T-helper 2 cell treated with Interferon-gamma antibody and Interleukin-4, amounts not matched to agents 5 μg/mL and 100 μg/mL, for 36 hours (primary cell): ENCODE measurements around the gene SESTD1.
A peak's percentile ranks its signal among the peaks of the same experiment; 100 is the strongest.
"Not testable (repeated sequence)": the region's sequence is repeated elsewhere in the genome, so short reads cannot be mapped to it uniquely, and the experiment has no call there.

Source experiments
- DNase-seq: peaks from one replicate; pipeline ENCODE4 v3.0.0; 2021; ENCODE audit warnings: low spot score
- H3K27ac Mint-ChIP-seq: one replicate; pipeline ENCODE4 v1.8.0; 2021; ENCODE audit warnings: mild to moderate bottlenecking, mixed read lengths
- H3K27me3 Mint-ChIP-seq: one replicate; pipeline ENCODE4 v1.8.0; 2021; ENCODE audit warnings: low read depth, mixed read lengths
- H3K36me3 Mint-ChIP-seq: one replicate; pipeline ENCODE4 v1.8.0; 2021; ENCODE audit warnings: low read depth, mixed read lengths
- H3K4me1 Mint-ChIP-seq: one replicate; pipeline ENCODE4 v1.8.0; 2021; ENCODE audit warnings: low read depth, mixed read lengths
- H3K4me3 Mint-ChIP-seq: one replicate; pipeline ENCODE4 v1.8.0; 2022; ENCODE audit warnings: mild to moderate bottlenecking, moderate library complexity, mixed read lengths
- H3K9me3 Mint-ChIP-seq: one replicate; pipeline ENCODE4 v1.8.0; 2021; ENCODE audit warnings: mixed read lengths

SESTD1 gene

DNA sequence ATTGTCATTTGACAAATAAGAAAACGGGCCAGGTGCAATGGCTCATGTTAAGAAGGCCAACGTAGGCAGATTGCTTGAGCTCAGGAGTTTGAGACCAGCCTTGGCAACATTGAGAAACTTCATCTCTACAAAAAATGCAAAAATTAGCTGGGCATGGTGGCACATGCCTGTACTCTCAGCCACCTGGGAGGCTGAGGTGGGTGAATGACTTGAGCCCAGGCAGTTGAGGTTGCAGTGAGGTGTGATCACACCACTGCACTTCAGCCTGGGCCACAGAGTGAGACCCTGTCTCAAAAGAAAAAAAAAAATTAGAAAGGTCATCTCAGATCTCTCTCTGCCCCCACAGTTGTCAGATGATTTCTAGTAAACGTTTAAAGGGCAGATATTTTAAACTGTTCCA, 4.4 kb downstream of the SESTD1 start:
- H3K4me1 Mint-ChIP-seq = peaks cover 12% of the 10 kb centered on the region
- H3K9me3 Mint-ChIP-seq = peaks cover 8% of the 10 kb centered on the region
- no peak for DNase-seq
- H3K27ac Mint-ChIP-seq = no peak overlapping the region
- H3K27me3 Mint-ChIP-seq = peaks cover 21% of the 10 kb centered on the region
- H3K4me3 Mint-ChIP-seq = no peak overlapping the region
- H3K36me3 Mint-ChIP-seq = peaks cover 9% of the 10 kb centered on the region

DNA sequence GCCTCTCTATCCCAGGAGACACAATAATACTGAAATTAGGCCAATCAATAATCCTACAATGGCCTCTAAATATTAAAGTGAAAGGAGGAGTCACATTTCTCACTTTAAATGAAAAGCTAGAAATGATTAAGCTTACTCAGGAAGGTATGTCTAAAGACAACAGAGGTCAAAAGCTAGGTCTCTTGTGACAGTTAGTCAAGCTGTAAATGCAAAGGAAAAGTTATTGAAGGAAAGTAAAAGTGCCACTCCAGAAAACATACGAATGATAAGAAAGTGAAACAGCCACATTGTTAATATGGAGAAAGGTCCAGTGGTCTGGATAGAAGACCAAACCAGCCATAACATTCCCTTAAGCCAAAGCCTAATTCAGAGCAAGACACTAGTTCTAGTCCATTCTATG, 9.5 kb downstream of the SESTD1 start:
- no peak for DNase-seq
- Mint-ChIP-seq H3K9me3 (peaks cover 11% of the 10 kb centered on the region), H3K4me3 (no peak overlapping the region), H3K36me3 (peaks cover 9% of the 10 kb centered on the region), H3K27ac (peak overlapping the region; percentile 27), H3K27me3 (peaks cover 3% of the 10 kb centered on the region), H3K4me1 (peaks cover 28% of the 10 kb centered on the region)

DNA sequence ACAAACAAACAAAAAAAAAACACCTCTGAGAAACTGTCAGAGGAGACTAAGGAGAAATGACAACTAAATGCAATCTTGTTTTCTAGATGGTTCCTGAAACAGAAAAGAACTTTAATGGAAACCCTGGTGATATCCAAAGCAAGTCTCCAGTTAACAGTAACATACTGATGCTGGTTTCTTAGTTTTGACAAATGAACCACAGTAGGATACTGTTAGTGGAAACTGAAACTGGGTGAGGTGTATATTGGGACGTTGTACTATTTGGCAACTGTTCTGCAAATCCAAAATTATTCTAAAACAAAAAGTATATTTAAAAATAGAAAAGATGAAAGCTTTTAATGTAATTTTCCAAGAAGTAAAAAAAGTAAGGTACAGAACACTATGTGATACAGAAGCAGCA, 11.4 kb downstream of the SESTD1 start:
- H3K9me3 Mint-ChIP-seq = peaks cover 22% of the 10 kb centered on the region
- peaks cover 30% of the 10 kb centered on the region for H3K4me1 Mint-ChIP-seq
- no peak overlapping the region for H3K4me3 Mint-ChIP-seq
- peaks cover 17% of the 10 kb centered on the region for H3K36me3 Mint-ChIP-seq
- DNase-seq = no peak
- no peak overlapping the region for H3K27ac Mint-ChIP-seq
- peaks cover 3% of the 10 kb centered on the region for H3K27me3 Mint-ChIP-seq

DNA sequence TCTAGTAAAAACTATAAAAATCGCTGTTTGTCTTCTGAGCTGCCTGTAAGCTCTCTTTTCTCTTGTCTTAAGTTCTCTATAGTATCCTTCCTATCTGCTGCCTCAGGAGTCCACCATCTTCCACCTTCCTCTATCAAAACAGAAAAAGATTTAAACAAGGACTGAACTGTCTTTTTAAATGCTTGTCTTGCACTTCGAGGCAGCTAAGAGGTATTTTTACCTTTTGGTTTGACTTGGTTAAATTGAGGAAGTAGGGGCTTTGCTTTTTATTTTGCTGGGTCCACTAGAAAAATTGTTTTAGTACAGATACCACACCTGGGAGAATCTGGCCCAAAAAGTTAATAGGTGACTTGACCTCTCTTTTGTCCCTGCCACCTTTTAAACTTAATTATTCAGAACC, 12.2 kb downstream of the SESTD1 start:
- no peaks in the 10 kb centered on the region for H3K27me3 Mint-ChIP-seq
- no peak for DNase-seq
- H3K4me1 Mint-ChIP-seq = peaks cover 34% of the 10 kb centered on the region
- peaks cover 22% of the 10 kb centered on the region for H3K9me3 Mint-ChIP-seq
- peaks cover 19% of the 10 kb centered on the region for H3K36me3 Mint-ChIP-seq
- peak overlapping the region; percentile 15 for H3K27ac Mint-ChIP-seq
- no peak overlapping the region for H3K4me3 Mint-ChIP-seq

DNA sequence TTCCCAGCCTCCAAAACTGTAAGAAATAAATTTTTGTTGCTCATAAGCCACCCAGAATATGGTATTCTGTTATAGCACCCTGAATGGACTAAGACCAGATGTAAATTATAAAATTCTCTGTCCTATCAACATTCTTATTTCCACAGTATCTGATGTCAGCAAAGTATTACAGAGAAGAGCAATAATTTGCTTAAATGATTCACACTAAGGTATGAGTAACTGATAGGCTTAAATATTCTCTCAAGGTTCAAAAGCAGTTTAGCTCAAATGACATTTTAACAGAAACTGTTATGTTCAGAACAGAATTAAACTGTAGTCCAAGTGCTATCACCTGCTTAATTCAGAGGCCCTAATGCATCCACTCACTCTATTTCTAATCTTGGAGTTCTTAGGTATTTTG, 12.8 kb downstream of the SESTD1 start:
- Mint-ChIP-seq H3K27ac (no peak overlapping the region), H3K4me1 (peaks cover 34% of the 10 kb centered on the region), H3K27me3 (no peaks in the 10 kb centered on the region), H3K4me3 (no peak overlapping the region), H3K9me3 (peaks cover 22% of the 10 kb centered on the region), H3K36me3 (peaks cover 19% of the 10 kb centered on the region)
- DNase-seq = no peak

DNA sequence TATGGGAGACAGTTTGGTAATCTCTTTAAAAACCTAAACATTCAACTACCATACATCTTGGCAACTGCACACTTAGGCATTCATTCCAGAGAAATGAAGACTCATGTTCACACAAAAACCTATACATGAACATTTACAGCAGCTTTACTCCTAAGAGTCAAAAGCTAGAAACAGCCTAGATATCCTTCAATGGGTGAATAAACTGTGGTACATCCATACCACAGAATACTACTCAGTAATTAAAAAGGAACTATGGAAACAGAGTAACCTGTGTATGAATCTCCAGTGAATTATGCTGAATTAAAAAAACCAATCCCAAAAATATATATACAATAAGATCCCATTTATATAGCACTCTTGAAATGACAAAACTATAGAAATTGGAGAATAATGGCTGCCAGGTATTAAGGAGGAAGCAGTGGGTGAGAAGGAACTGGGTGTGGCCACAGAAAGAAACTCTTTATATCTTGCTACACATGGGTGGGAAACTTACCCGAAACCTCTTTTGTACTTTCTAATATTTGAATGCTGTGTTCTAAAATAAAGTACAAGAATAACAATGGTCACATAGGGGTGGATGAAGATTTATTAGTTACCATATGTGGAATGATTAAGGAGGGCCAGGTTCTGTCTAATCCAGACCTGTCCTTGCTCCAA, 13.7 kb downstream of the SESTD1 start:
- DNase-seq = no peak
- Mint-ChIP-seq H3K4me3 (no peak overlapping the region), H3K36me3 (peaks cover 17% of the 10 kb centered on the region), H3K4me1 (peaks cover 37% of the 10 kb centered on the region), H3K9me3 (peaks cover 25% of the 10 kb centered on the region), H3K27me3 (no peaks in the 10 kb centered on the region), H3K27ac (no peak overlapping the region)

DNA sequence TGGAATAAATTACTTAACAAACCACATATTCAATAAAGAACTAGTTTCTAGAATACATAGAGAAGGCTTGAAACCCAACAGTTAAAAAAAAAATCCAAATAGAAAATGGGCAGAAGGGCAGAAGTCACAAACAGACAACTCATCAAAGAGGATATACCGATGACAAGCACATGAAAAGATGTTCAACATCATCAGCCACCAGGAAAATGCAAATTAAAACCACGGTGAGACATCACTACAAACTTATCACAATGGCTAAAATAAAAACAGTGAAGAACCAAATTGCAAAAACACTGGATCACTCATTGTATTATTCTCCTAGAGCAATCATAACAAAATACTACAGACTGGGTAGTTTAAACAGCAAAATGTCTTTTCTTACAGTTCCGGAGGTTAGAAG, 14.5 kb downstream of the SESTD1 start:
- peaks cover 25% of the 10 kb centered on the region for H3K9me3 Mint-ChIP-seq
- H3K4me1 Mint-ChIP-seq = peaks cover 34% of the 10 kb centered on the region
- H3K4me3 Mint-ChIP-seq = no peak overlapping the region
- H3K36me3 Mint-ChIP-seq = peaks cover 17% of the 10 kb centered on the region
- no peaks in the 10 kb centered on the region for H3K27me3 Mint-ChIP-seq
- no peak for DNase-seq
- no peak overlapping the region for H3K27ac Mint-ChIP-seq

DNA sequence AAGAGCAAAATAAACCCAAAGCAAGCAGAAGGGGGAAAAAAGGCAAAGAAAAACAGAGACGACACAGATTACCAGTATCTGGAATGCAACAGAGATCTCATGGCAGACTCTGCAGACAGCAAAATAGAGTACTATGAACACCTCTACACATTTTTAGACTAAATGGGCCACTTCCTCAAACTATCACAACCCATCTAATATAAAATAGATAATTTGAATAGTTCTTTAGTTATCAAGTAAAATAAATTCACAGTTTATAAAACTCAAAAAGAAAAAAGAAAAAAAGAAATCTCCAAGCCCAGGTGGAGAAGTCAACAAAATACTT, 16.6 kb downstream of the SESTD1 start:
- no peak for DNase-seq
- Mint-ChIP-seq H3K4me3 (no peak overlapping the region), H3K27me3 (no peaks in the 10 kb centered on the region), H3K4me1 (peaks cover 26% of the 10 kb centered on the region), H3K27ac (no peak overlapping the region), H3K36me3 (peaks cover 17% of the 10 kb centered on the region), H3K9me3 (peaks cover 25% of the 10 kb centered on the region)

DNA sequence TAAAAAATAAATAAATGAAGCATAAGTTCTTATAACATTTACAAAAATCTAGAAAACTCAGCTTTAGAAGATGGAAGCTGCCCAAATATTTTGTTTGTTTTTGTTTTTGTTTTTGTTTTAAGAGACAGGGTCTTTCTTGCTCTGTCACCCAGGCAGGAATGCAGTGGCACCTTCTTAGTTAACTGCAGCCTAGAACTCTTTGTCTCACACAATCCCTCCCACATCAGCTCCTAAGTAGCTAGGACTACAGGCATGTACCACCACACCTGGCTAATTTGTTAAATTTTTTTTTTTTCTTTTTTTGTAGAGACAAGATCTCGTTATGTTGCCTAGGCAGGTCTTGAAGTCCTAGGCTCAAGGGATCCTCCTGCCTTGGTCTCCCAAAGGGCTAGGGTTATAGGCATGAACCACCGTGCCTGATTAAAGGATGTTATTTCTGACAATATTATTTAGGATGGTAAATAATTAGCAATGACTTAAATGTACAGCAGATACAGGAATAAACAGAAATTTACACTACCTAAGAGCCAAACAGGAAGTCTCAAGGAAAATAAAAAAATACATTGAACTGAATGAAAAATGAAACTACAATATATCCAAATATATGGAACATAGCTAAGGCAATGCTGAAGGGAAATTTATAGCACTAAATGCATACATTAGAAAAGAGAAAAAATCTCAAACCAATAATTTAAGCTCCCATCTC, 17.2 kb downstream of the SESTD1 start:
- Mint-ChIP-seq H3K4me3 (no peak overlapping the region), H3K27ac (no peak overlapping the region), H3K27me3 (no peaks in the 10 kb centered on the region), H3K36me3 (peaks cover 17% of the 10 kb centered on the region), H3K9me3 (peaks cover 25% of the 10 kb centered on the region), H3K4me1 (peaks cover 21% of the 10 kb centered on the region)
- DNase-seq = no peak

DNA sequence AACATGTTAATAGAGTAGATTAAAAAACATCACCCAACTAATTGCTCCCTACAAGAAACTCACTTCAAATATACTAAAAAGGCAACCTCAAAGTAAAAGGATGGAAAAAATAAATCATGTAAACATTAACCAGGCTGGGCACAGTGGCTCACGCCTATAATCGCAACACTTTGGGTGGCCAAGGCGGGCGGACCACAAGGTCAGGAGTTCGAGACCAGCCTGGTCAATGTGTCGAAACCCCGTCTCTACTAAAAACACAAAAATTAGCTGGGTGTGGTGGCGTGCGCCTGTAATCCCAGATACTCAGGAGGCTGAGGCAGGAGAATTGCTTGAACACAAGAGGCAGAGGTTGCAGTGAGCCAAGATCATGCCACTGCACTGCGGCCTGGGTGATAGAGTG, 18.8 kb downstream of the SESTD1 start:
- Mint-ChIP-seq H3K4me1 (peaks cover 19% of the 10 kb centered on the region), H3K36me3 (peaks cover 17% of the 10 kb centered on the region), H3K9me3 (peaks cover 20% of the 10 kb centered on the region)
- not testable (repeated sequence) for DNase-seq, H3K27ac Mint-ChIP-seq, H3K27me3 Mint-ChIP-seq, H3K4me3 Mint-ChIP-seq

DNA sequence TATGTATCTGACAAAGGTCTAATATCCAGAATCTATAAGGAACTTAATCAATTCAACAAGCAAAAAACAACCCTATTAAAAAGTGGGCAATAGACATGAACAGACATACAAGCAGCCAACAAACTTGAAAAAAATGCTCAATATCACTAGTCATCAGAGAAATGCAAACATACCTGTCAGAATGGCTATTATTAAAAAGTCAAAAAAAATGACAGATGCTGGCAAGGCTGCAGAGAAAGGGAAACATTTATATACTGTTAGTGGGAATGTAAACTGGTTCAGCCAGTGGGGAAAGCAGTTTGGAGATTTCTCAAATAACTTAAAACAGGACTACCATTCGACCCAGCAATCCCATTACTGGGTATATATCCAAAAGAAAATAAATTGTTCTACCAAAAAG, 21.6 kb downstream of the SESTD1 start:
- no peak for DNase-seq
- Mint-ChIP-seq H3K4me1 (peaks cover 32% of the 10 kb centered on the region), H3K27ac (no peak overlapping the region), H3K36me3 (peaks cover 2% of the 10 kb centered on the region), H3K9me3 (peaks cover 3% of the 10 kb centered on the region), H3K4me3 (no peak overlapping the region), H3K27me3 (peaks cover 2% of the 10 kb centered on the region)

DNA sequence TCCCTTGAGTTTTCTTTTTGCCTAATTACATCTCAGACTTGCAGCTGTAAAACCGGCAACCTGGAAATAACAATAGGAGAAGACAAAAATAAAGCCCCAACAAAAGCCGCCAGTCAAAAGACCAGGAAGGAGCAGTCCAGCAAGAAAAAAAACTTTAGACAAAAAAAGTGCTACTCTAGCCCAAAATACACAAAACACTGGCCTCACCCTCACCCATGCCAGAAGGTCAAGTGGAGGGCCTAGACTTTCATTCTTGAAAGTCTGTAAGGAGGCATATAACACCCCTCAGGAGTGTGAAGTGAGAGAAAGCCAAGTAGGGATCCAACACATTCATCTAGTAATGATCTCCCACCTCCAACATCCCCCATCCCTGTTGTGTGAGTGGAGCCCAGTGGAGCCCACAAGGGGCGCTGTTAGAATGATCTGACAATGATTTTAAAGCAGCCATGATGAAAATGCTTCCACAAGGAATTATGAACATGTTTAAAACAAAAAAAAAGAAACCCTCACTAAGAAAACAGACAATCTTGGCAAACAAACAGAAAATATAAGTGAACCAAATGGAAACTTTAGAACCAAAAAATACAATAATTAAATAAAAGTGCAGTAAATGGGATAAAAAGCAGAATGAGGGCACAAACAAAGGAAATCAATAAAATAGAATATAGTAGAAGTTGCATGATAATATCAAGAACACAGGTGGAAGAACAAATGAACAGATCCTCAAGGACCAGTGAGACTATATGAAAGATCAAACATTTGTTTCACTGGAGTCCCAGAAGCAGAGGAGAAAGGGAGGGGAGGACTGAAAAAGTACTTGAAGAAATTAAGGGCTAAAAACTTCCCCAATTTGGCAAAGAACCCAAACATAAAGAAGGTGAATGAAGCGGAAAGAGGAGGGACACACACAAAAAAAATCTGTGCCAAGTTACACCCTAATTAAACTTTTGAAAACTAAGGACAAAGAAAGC, 23.9 kb downstream of the SESTD1 start:
- DNase-seq = no peak
- H3K36me3 Mint-ChIP-seq = no peaks in the 10 kb centered on the region
- no peaks in the 10 kb centered on the region for H3K9me3 Mint-ChIP-seq
- peaks cover 29% of the 10 kb centered on the region for H3K4me1 Mint-ChIP-seq
- H3K27ac Mint-ChIP-seq = no peak overlapping the region
- no peak overlapping the region for H3K4me3 Mint-ChIP-seq
- H3K27me3 Mint-ChIP-seq = peaks cover 2% of the 10 kb centered on the region

DNA sequence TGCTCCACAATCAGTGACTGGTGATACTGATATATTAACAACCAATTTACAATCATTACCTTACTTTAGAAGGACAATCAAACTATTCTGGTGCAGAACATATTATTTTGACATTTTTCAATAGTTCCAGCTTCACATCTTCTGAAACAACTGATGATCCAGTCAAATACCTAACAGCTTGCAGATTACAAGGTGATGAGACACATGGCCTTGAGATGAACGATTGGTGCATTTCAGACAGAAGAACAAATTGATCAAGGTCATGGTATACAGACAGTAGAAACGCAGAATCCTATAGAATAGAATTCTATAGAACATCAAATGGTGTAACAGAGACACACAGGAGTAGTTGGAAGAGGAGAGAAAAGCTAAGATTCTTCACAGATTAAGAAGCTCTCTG, 24.8 kb downstream of the SESTD1 start:
- H3K9me3 Mint-ChIP-seq = no peaks in the 10 kb centered on the region
- H3K4me3 Mint-ChIP-seq = no peak overlapping the region
- H3K4me1 Mint-ChIP-seq = peaks cover 29% of the 10 kb centered on the region
- no peaks in the 10 kb centered on the region for H3K36me3 Mint-ChIP-seq
- no peak overlapping the region for H3K27ac Mint-ChIP-seq
- no peak for DNase-seq
- peaks cover 2% of the 10 kb centered on the region for H3K27me3 Mint-ChIP-seq

DNA sequence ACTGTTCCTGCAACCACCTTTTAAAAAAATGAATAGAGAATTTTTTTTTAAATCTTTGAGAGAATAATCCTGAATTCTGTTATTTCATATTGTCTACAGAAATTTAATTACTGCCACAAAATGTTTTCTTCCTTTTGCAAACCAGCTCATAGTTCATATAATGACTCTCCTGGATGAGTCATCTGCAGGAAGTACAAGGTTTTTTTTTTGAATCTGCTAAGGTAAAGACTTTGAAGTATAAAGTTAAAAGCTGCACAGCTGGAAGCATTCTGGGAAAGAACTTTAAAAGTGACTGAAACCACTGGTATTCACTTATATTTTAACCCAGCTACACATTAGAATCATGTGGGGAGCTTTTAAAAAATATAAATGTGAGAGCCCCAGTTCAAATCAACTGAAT, 25.4 kb downstream of the SESTD1 start:
- Mint-ChIP-seq H3K27ac (peak overlapping the region; percentile 38), H3K36me3 (no peaks in the 10 kb centered on the region)

More for the DNA sequence above, 25.4 kb downstream of the SESTD1 start:
- DNase-seq = no peak
- peaks cover 29% of the 10 kb centered on the region for H3K4me1 Mint-ChIP-seq
- H3K27me3 Mint-ChIP-seq = peaks cover 2% of the 10 kb centered on the region
- H3K9me3 Mint-ChIP-seq = no peaks in the 10 kb centered on the region
- H3K4me3 Mint-ChIP-seq = peak overlapping the region; percentile 2
